Bronchial epithelial cell (primary cell): ENCODE measurements around the gene PGM3. TPM values are rescaled to one million over a fixed set of nuclear protein-coding genes. Genes with fewer than 3 reads are reported as not detected.

ENCODE experiments used
- DNase-seq: peaks from one replicate; pipeline ENCODE4 v3.0.0-alpha.2; 2010; ENCODE audit warnings: low read depth
- FAIRE-seq: peaks from 2 replicates; lab custom pipeline; 2011; peaks lifted over from hg19 to GRCh38; lab: Jason Lieb, UNC
- H3K27me3 ChIP-seq: 2 replicates; pipeline ENCODE4 v1.5.1; 2011; ENCODE audit warnings: low read length; ENCODE audit not compliant: control insufficient read depth, insufficient read depth
- H3K36me3 ChIP-seq: 2 replicates; pipeline ENCODE4 v1.5.1; 2011; ENCODE audit warnings: low read length; ENCODE audit not compliant: control insufficient read depth, insufficient read depth
- H3K4me3 ChIP-seq: 2 replicates; pipeline ENCODE4 v1.5.1; 2011; ENCODE audit warnings: mild to moderate bottlenecking, low read depth, low read length, control low read depth
- total RNA-seq: library from RNA; depleted of rRNA; stranded (reverse); fragments of >200 nt; gene quantifications from 2 replicates; pipeline ENCODE4 v1.2.1, GENCODE V29; 2014
- TF ChIP-seq, protein P1 (sequence below): IDR thresholded peaks from 2 replicates; pipeline ENCODE4 v1.5.1; 2011; ENCODE audit warnings: mild to moderate bottlenecking, moderate library complexity, low read length, control low read depth, inconsistent platforms; ENCODE audit not compliant: insufficient read depth, severe bottlenecking

The PGM3 gene
- total RNA-seq, 1 donor from 2014 or later = 101 TPM

- Histone ChIP-seq H3K36me3 (peaks cover 4% of the 10 kb centered on the region), H3K27me3 (no peaks in the 10 kb centered on the region), H3K4me3 (no peak overlapping the region)
- no peak for DNase-seq
- TF ChIP-seq, protein P1, sequence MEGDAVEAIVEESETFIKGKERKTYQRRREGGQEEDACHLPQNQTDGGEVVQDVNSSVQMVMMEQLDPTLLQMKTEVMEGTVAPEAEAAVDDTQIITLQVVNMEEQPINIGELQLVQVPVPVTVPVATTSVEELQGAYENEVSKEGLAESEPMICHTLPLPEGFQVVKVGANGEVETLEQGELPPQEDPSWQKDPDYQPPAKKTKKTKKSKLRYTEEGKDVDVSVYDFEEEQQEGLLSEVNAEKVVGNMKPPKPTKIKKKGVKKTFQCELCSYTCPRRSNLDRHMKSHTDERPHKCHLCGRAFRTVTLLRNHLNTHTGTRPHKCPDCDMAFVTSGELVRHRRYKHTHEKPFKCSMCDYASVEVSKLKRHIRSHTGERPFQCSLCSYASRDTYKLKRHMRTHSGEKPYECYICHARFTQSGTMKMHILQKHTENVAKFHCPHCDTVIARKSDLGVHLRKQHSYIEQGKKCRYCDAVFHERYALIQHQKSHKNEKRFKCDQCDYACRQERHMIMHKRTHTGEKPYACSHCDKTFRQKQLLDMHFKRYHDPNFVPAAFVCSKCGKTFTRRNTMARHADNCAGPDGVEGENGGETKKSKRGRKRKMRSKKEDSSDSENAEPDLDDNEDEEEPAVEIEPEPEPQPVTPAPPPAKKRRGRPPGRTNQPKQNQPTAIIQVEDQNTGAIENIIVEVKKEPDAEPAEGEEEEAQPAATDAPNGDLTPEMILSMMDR = no peak
- FAIRE-seq = no peak
Measured at GRCh38 chr6:83220121-83220520, 27.1 kb upstream of the PGM3 start.

DNA sequence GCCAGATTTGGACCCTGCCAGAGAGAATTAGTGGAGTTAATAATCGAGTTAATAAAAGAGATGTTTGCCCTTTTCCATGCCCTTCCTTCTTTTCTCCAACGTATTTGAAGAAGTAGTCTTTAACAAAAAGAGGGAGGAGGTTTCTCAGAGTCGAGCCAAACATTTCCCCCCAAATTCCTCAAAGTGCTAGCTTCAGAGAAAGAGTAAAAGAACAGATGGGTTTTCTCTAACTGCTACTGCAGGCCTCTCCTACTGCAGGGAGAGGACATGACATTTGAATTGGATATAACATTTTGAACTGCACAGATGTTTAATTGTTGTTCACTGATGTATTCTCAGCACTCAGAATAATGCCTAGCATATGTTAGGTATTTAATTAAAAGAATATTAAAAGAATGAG is 25.6 kb upstream of the PGM3 start:
- Histone ChIP-seq H3K36me3 (peaks cover 3% of the 10 kb centered on the region), H3K27me3 (no peaks in the 10 kb centered on the region), H3K4me3 (no peak overlapping the region)
- TF ChIP-seq, protein P1 = no peak
- FAIRE-seq = no peak
- no peak for DNase-seq

- DNase-seq (no peak), FAIRE-seq (no peak)
- Histone ChIP-seq H3K36me3 (peaks cover 2% of the 10 kb centered on the region), H3K27me3 (no peaks in the 10 kb centered on the region), H3K4me3 (no peak overlapping the region)
- TF ChIP-seq, protein P1 = no peak
Measured at GRCh38 chr6:83216806-83217205, 23.7 kb upstream of the PGM3 start.

DNA sequence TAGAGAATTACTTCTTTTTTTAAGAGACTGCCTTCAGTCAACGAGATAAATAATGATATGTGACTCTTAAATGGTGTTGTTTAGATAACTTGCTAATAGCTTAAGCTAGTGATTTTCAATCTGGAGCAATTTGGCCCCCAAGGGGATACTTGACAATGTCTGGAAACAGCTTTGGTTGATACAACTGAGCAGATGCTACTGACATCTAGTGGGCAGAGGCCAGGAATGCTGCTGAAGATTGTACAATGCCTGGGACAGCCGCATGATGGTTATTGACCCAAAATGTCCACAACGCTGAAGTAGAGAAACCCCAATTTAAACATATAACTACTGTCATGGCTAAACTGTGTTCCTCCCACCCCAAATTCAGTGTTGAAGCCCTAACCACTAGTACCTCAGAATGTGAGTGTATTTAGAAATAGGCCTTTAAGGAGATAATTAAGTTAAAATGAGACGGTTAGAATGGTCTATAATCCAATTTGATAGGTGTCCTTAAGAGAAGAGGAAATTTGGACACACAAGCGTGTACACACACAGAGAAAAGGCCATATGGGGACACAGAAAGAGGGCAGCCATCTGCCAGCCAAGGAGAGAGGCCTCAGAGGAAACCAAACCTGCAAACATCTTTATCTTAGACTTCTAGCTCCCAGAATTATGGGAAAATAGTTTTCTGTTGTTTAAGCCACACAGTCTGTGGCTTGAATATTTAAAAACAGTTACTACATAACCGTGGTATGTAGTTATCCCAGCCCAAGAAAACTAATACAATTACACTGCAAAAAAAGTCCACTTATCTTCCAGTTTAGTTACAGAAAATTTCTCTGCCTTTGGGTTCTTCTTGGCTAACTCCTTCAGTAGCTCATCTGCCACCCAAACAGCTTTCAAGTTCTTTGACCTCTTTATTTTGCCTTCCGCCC is 22.3 kb upstream of the PGM3 start:
- FAIRE-seq = peak; percentile 28
- H3K36me3 ChIP-seq = peaks cover 2% of the 10 kb centered on the region
- DNase-seq = peak; percentile 64
- no peaks in the 10 kb centered on the region for H3K27me3 ChIP-seq
- TF ChIP-seq, protein P1 = peak; percentile 79
- no peak overlapping the region for H3K4me3 ChIP-seq

DNA sequence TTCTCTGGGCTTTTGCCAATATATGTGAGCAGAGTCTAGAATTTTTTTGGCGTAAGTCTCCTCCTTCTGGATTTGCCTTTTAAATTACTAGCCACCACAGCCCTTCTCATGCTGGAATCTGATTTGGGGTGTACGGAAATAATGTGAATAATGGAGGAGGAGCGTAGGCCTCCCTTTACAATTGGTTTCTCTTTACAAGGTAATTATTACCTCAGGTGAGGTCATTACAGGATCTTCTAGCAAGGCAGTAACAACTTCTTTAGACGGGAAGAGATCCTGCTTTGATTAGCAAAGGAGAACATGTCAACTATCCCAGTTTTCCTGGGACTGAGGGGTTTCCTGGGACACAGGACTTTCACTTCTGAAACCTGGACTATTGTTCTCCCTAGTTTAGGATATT is 9.0 kb upstream of the PGM3 start:
- FAIRE-seq (no peak), DNase-seq (no peak)

More for the DNA sequence above, 9.0 kb upstream of the PGM3 start:
- no peak overlapping the region for H3K4me3 ChIP-seq
- TF ChIP-seq, protein P1 = no peak
- no peaks in the 10 kb centered on the region for H3K27me3 ChIP-seq
- H3K36me3 ChIP-seq = no peaks in the 10 kb centered on the region
